HepG2 (cell line): ENCODE measurements around the gene SCRT2. TPM values are rescaled to one million over a fixed set of nuclear protein-coding genes. Genes with fewer than 3 reads are reported as not detected.

Experiments
- ARID2 ChIP-seq: sonication (generic); formaldehyde crosslinking; IDR thresholded peaks from 2 replicates; pipeline ENCODE4 v1.8.1; 2022; ENCODE audit warnings: mild to moderate bottlenecking, missing genetic modification reagents, borderline replicate concordance
- ARID4A ChIP-seq: sonication (generic); formaldehyde crosslinking; IDR thresholded peaks from 2 replicates; pipeline ENCODE4 v1.5.0; 2020; ENCODE audit warnings: mild to moderate bottlenecking, missing genetic modification reagents, borderline replicate concordance
- CEBPZ ChIP-seq: IDR thresholded peaks from 2 replicates; pipeline ENCODE4 v1.6.1; 2012; ENCODE audit warnings: low read length, improper control_type of control experiment
- JUN ChIP-seq: sonication (generic); formaldehyde crosslinking; IDR thresholded peaks from 2 replicates; pipeline ENCODE4 v1.4.0; 2020; ENCODE audit warnings: mild to moderate bottlenecking, missing genetic modification reagents
- MEF2D ChIP-seq: sonication (generic); formaldehyde crosslinking; IDR thresholded peaks from 2 replicates; pipeline ENCODE4 v1.5.1; 2020; ENCODE audit warnings: mild to moderate bottlenecking, missing genetic modification reagents
- ZNF343 ChIP-seq: sonication (generic); formaldehyde crosslinking; IDR thresholded peaks from 2 replicates; pipeline ENCODE4 v1.4.0; 2020; ENCODE audit warnings: mild to moderate bottlenecking, missing genetic modification reagents
- ZNF441 ChIP-seq: sonication (generic); formaldehyde crosslinking; IDR thresholded peaks from 2 replicates; pipeline ENCODE4 v1.7.0; 2021; ENCODE audit warnings: missing genetic modification reagents, borderline replicate concordance
- ZNF503 ChIP-seq: sonication (generic); formaldehyde crosslinking; IDR thresholded peaks from 2 replicates; pipeline ENCODE4 v1.4.0; 2020; ENCODE audit warnings: missing genetic modification reagents
- ZNF839 ChIP-seq: sonication (generic); formaldehyde crosslinking; IDR thresholded peaks from 2 replicates; pipeline ENCODE4 v1.4.0; 2020; ENCODE audit warnings: missing genetic modification reagents, mild to moderate bottlenecking, borderline replicate concordance
- polyA plus RNA-seq, 8 experiments: library from polyadenylated mRNA; depleted of rRNA in 3 of 8; stranded (reverse) in 7 of 8; unstranded in 1 of 8; fragments of >200 nt; fragmentation: Illumina TruSeq in 4 of 8; extraction: Trizol in 4 of 8; gene quantifications; 2 replicates each; pipeline versions ENCODE4 v1.2.1 to v1.2.3, GENCODE V29; 2011 to 2016; ENCODE audit warnings: low read depth in 4 of 8, missing spikeins in 1 of 8, mixed read lengths in 1 of 8; ENCODE audit not compliant: insufficient read depth in 1 of 8
- total RNA-seq, 5 experiments: library from RNA; depleted of rRNA; stranded (reverse); fragments of >200 nt; fragmentation: Illumina TruSeq; extraction: Trizol; gene quantifications; 2 replicates each; pipeline ENCODE4 v1.2.3, GENCODE V29; 2016; ENCODE audit warnings: low read depth in 1 of 5
- TF ChIP-seq, protein P1 (sequence below), 2 experiments: sonication (generic) in 1 of 2; formaldehyde crosslinking in 1 of 2; IDR thresholded peaks; 2 replicates each; pipeline versions ENCODE4 v1.4.0 to v1.6.1; 2016 to 2020; ENCODE audit warnings: borderline replicate concordance in 1 of 2, low read depth in 1 of 2, mild to moderate bottlenecking in 1 of 2, missing genetic modification reagents in 1 of 2
- TF ChIP-seq, protein P2 (sequence below), 2 experiments: sonication (generic) in 1 of 2; formaldehyde crosslinking in 1 of 2; IDR thresholded peaks; 2 replicates each; pipeline versions ENCODE4 v1.4.0 to v1.6.1; 2018 to 2020; ENCODE audit warnings: missing genetic modification reagents in 2 of 2, borderline replicate concordance in 1 of 2, low read depth in 1 of 2, mild to moderate bottlenecking in 1 of 2, missing biosample characterization in 1 of 2

SCRT2 gene
- total and polyA plus RNA-seq, 2 of the 13 experiments (the other 11 are each of a cell fraction or from before 2014, with no cell fraction given): not detected

DNA sequence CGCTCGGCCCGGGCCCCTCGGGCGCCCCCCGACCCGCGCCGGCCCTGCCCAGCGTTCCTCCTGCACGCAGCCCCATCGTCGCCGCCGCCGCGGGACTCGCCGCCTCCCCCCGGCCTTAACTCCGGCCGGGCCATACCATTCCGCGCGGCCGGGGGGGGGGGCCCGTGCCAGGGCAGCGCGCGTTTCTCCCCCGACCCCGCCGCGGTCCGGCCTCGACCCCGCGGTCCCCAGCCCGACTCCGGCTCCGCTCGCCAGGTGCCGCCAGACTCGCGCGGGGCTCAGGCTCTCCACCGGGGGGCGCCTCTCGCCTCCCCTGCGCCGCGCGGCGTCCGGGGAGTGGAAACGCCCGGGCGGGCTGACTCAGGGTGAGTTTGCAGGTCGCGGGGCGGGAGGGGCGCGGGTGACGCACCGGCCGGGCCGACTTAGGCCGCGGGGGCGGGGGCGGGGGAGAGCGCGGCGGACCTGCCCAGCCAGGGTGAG is 22.5 kb downstream of the SCRT2 start, which contains the start of gene SRXN1 (continued):
- peak; percentile 61 for TF ChIP-seq ZNF503 (CRISPR knock-in tag)
- peak; percentile 45; the same call in 1 of the 2 replicates for TF ChIP-seq ARID2 (CRISPR knock-in tag)
- no peak for TF ChIP-seq MEF2D
- no peak for TF ChIP-seq ZNF839 (CRISPR knock-in tag)
- TF ChIP-seq, protein P1, sequence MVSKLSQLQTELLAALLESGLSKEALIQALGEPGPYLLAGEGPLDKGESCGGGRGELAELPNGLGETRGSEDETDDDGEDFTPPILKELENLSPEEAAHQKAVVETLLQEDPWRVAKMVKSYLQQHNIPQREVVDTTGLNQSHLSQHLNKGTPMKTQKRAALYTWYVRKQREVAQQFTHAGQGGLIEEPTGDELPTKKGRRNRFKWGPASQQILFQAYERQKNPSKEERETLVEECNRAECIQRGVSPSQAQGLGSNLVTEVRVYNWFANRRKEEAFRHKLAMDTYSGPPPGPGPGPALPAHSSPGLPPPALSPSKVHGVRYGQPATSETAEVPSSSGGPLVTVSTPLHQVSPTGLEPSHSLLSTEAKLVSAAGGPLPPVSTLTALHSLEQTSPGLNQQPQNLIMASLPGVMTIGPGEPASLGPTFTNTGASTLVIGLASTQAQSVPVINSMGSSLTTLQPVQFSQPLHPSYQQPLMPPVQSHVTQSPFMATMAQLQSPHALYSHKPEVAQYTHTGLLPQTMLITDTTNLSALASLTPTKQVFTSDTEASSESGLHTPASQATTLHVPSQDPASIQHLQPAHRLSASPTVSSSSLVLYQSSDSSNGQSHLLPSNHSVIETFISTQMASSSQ (IDR thresholded peaks at IDR 0.05; ENCODE audit: low read depth): no peak
- TF ChIP-seq, protein P1 (CRISPR knock-in tag; IDR thresholded peaks at IDR 0.05; ENCODE audit: borderline replicate concordance): peak; percentile 65
- no peak for TF ChIP-seq CEBPZ
- TF ChIP-seq ZNF343 (CRISPR knock-in tag): peak; percentile 43; the same call in 1 of the 2 replicates
- peak; percentile 59; the same call in 1 of the 2 replicates for TF ChIP-seq ARID4A (CRISPR knock-in tag)
- peak; percentile 14; the same call in 1 of the 2 replicates for TF ChIP-seq JUN (CRISPR knock-in tag)
- TF ChIP-seq ZNF441 (CRISPR knock-in tag): peak; percentile 88
- TF ChIP-seq, protein P2, sequence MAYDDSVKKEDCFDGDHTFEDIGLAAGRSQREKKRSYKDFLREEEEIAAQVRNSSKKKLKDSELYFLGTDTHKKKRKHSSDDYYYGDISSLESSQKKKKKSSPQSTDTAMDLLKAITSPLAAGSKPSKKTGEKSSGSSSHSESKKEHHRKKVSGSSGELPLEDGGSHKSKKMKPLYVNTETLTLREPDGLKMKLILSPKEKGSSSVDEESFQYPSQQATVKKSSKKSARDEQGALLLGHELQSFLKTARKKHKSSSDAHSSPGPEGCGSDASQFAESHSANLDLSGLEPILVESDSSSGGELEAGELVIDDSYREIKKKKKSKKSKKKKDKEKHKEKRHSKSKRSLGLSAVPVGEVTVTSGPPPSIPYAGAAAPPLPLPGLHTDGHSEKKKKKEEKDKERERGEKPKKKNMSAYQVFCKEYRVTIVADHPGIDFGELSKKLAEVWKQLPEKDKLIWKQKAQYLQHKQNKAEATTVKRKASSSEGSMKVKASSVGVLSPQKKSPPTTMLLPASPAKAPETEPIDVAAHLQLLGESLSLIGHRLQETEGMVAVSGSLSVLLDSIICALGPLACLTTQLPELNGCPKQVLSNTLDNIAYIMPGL (CRISPR knock-in tag; IDR thresholded peaks at IDR 0.05; ENCODE audit: borderline replicate concordance in 1 of 2, low read depth in 1 of 2): peak; percentile 92 to 99
